CD4-positive, CD25-positive, alpha-beta regulatory T cell (primary cell): ENCODE data around the gene SMARCA2. TPM values are rescaled to one million over a fixed set of nuclear protein-coding genes. Genes with fewer than 3 reads are reported as not detected.

Experiments
- ATAC-seq, 2 donors: fragments of 150-1000 bp; cut with Tn5 transposase; one replicate each; pipeline ENCODE4 v1.10.0; 2021; ENCODE audit warnings: low read depth in 2 of 2, moderate number of reproducible peaks in 2 of 2, moderate library complexity in 1 of 2
- DNase-seq, 3 donors: peaks; one replicate each; pipeline versions ENCODE4 v3.0.0 to v3.0.0-alpha.2; 2012 to 2022; ENCODE audit warnings: mixed read lengths in 1 of 3
- H3K27ac ChIP-seq: one replicate; pipeline ENCODE4 v1.7.0; 2013; ENCODE audit warnings: mild to moderate bottlenecking, low read length; ENCODE audit not compliant: insufficient read depth, poor library complexity, severe bottlenecking
- H3K27me3 ChIP-seq: one replicate; pipeline ENCODE4 v1.7.0; 2013; ENCODE audit warnings: low read length; ENCODE audit not compliant: control insufficient read depth, insufficient read depth
- H3K36me3 ChIP-seq: one replicate; pipeline ENCODE4 v1.7.0; 2013; ENCODE audit warnings: mild to moderate bottlenecking, low read length, moderate library complexity; ENCODE audit not compliant: control insufficient read depth, insufficient read depth
- H3K4me1 ChIP-seq: 2 replicates; pipeline ENCODE4 v1.7.0; 2013; ENCODE audit warnings: mild to moderate bottlenecking, low read length; ENCODE audit not compliant: insufficient read depth, control insufficient read depth, poor library complexity, severe bottlenecking
- H3K4me3 ChIP-seq: one replicate; pipeline ENCODE4 v1.7.0; 2013; ENCODE audit warnings: low read depth, mild to moderate bottlenecking, low read length, moderate library complexity
- H3K9me3 ChIP-seq, 2 experiments: 1 replicate in 1 of 2; 2 replicates in 1 of 2; pipeline ENCODE4 v1.7.0; 2013; ENCODE audit warnings: low read length in 2 of 2, mild to moderate bottlenecking in 1 of 2, moderate library complexity in 1 of 2; ENCODE audit not compliant: control insufficient read depth in 2 of 2
- H3K27ac Mint-ChIP-seq, 3 donors: one replicate each; pipeline ENCODE4 v1.8.0; 2020 to 2022; ENCODE audit warnings: mild to moderate bottlenecking in 3 of 3, mixed read lengths in 3 of 3, moderate library complexity in 2 of 3
- H3K27me3 Mint-ChIP-seq: one replicate; pipeline ENCODE4 v1.8.0; 2022; ENCODE audit warnings: mild to moderate bottlenecking, mixed read lengths
- H3K36me3 Mint-ChIP-seq: one replicate; pipeline ENCODE4 v1.8.0; 2020; ENCODE audit warnings: mixed read lengths
- H3K4me1 Mint-ChIP-seq, 4 donors: one replicate each; pipeline ENCODE4 v1.8.0; 2020 to 2022; ENCODE audit warnings: mixed read lengths in 4 of 4, mild to moderate bottlenecking in 1 of 4
- H3K4me3 Mint-ChIP-seq, 4 donors: one replicate each; pipeline ENCODE4 v1.8.0; 2020 to 2022; ENCODE audit warnings: mild to moderate bottlenecking in 4 of 4, mixed read lengths in 4 of 4, moderate library complexity in 3 of 4
- H3K9me3 Mint-ChIP-seq, 7 donors: one replicate each; pipeline ENCODE4 v1.8.0; 2020 to 2022; ENCODE audit warnings: mixed read lengths in 7 of 7, mild to moderate bottlenecking in 3 of 7, moderate library complexity in 2 of 7
- polyA plus RNA-seq, 4 donors: library from polyadenylated mRNA; unstranded; fragments of 300-500 nt; fragmentation: Illumina TruSeq; gene quantifications; one replicate each; pipeline ENCODE4 v1.2.3, GENCODE V29; 2021
- total RNA-seq: library from RNA; stranded (reverse); gene quantifications from one replicate; pipeline ENCODE4 v1.2.3, GENCODE V29; 2022

Gene SMARCA2
- total RNA-seq (298 TPM), polyA plus RNA-seq (10 to 100 TPM; 28.7 to 45.5 (median 34.9) TPM)

DNA sequence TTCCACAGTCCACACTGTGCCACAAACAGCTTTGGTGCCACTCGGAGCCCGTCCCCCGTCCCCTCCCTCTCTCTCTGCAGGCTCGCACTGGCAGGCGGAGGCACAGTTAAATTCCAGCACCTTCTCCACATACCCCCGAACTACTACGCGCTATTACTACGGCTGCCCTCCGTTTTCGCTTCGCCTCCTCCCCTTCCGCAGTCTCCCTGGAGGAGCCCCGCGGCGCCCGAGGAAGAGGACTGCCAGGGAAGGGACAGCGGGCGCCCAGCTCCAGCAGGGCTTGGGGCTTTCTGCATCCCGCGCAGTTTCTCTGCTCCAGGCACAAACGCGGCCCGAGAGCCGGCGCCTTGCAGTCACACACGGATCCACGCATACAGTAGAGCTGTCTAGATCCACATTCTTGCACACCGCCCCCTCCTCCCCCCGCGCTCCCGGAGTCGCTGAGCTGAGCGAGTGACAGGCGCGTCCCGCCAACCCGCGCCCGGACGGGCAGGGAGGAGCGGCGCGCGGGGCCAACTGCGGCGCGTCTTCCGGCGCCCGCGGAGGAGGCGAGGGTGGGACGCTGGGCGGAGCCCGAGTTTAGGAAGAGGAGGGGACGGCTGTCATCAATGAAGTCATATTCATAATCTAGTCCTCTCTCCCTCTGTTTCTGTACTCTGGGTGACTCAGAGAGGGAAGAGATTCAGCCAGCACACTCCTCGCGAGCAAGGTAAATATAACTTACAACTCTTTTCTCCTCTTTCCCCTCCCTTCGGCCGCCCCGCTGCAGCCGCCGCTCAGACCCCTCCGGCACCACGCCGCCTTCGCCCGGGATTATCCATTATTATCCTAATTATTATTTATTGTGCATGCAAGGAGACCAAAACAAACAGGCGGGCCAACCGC lies at the start of gene SMARCA2:
TSS of gene SMARCA2 (plus strand) at position 652 of the 885 bp plus-strand sequence. CDS start 13,676 bp downstream, outside the sequence.
- Mint-ChIP-seq H3K27me3 (peaks cover 22% of the 10 kb centered on the region), H3K36me3 (peaks cover 4% of the 10 kb centered on the region), H3K4me1 (peaks cover 17 to 42% (median 27%) of the 10 kb centered on the region in 4 donors), H3K27ac (peak within 1 kb of the TSS; percentile 99 to 100 (median 100)), H3K9me3 (peaks cover 0 to 3% (median 0%) of the 10 kb centered on the region in 7 donors), H3K4me3 (peak within 1 kb of the TSS; percentile 91 to 100 (median 100))
- Histone ChIP-seq H3K9me3 (no peaks in the 10 kb centered on the region), H3K4me3 (peak within 1 kb of the TSS; percentile 86), H3K27ac (peak within 1 kb of the TSS; percentile 93), H3K27me3 (no peaks in the 10 kb centered on the region), H3K36me3 (no peaks in the 10 kb centered on the region), H3K4me1 (peaks cover 24% of the 10 kb centered on the region)
- DNase-seq (peak; percentile 95 to 98 (median 97)), ATAC-seq (peak; percentile 86 to 87)

DNA sequence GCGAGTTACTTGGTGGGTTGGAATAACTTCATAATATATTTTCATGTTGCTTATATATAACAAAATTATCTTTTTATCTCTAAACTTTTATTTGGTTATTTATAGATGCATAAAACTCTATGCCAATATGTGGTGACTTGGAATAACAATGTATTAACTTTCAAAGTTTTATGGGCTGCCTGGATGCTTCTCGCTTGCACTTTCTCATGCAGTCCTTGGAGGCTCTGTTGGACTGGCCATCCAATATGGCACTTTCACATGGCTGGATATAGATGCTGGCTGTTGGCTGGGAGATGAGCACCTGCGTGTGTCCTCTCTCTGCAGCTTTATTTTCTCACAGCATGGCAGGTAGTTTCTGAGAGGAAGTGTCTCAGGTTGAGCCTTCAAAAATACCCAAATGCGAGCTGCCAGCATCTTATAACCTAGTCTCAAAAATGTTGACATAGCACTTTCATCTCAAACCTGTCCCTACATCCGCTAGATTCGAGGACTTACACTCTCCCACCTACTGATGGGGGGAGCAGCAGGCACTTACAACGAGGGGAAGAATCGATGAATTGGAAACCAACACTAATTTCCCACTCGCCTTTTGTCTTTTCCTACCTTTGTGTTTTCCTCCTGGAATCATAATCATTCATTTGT lies 48.3 kb upstream of the SMARCA2 start:
- Mint-ChIP-seq H3K27me3 (peaks cover 38% of the 10 kb centered on the region), H3K27ac (no peak overlapping the region), H3K4me3 (no peak overlapping the region), H3K4me1 (no peaks in the 10 kb centered on the region), H3K9me3 (peaks cover 0 to 4% (median 0%) of the 10 kb centered on the region in 7 donors), H3K36me3 (no peaks in the 10 kb centered on the region)
- ATAC-seq (no peak), DNase-seq (no peak)
- H3K27ac ChIP-seq = no peak overlapping the region
- no peaks in the 10 kb centered on the region for H3K4me1 ChIP-seq
- H3K36me3 ChIP-seq = no peaks in the 10 kb centered on the region
- H3K4me3 ChIP-seq = no peak overlapping the region
- H3K9me3 ChIP-seq = no peaks in the 10 kb centered on the region
- H3K27me3 ChIP-seq = peaks cover 5% of the 10 kb centered on the region

DNA sequence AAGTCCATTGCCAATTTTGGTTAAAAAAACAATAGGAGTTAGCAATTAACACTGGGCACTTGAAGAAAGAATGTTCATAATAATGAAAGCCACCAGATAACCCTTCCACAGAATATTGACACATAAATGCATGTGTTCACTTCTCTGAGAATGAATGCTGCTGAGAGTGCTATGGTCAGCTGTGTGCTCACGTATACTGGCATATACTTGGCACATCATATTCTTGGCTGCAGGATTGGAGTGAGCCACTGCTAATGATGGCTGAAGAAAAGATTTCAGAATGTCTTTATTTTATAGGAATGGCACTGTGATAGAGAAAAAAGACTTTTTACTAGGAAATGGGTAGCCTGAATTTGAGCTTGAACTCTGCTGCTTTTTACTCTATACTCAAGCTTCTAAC lies 46.0 kb upstream of the SMARCA2 start:
- ATAC-seq (no peak), DNase-seq (no peak)
- Histone ChIP-seq H3K27me3 (peaks cover 5% of the 10 kb centered on the region), H3K9me3 (no peaks in the 10 kb centered on the region), H3K4me1 (no peaks in the 10 kb centered on the region), H3K4me3 (no peak overlapping the region), H3K36me3 (no peaks in the 10 kb centered on the region), H3K27ac (no peak overlapping the region)
- H3K36me3 Mint-ChIP-seq = no peaks in the 10 kb centered on the region
- H3K27ac Mint-ChIP-seq = no peak overlapping the region
- no peaks in the 10 kb centered on the region for H3K4me1 Mint-ChIP-seq
- no peak overlapping the region for H3K4me3 Mint-ChIP-seq
- H3K27me3 Mint-ChIP-seq = peaks cover 27% of the 10 kb centered on the region
- peaks cover 0 to 6% (median 3%) of the 10 kb centered on the region in 7 donors for H3K9me3 Mint-ChIP-seq

DNA sequence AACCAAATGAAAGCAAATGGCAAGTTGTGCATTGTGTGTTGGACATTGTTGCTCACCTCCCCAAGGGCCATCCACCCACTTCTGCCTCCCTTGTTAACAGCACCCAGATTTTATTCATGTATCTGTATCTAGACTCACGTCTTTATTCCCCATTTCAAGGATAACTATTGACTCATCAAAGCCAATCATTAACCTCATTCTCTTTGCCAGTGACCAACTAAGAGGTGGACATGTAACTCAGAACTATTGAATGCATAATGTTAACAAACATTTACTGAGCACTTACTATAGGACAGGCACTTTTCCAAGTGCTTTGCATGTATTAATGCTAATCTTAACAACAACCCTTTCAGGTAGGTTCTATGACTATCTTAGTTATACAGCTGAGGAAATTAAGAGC lies 45.2 kb upstream of the SMARCA2 start:
- Histone ChIP-seq H3K9me3 (no peaks in the 10 kb centered on the region), H3K4me1 (no peaks in the 10 kb centered on the region), H3K4me3 (no peak overlapping the region), H3K27ac (no peak overlapping the region), H3K36me3 (no peaks in the 10 kb centered on the region), H3K27me3 (peaks cover 3% of the 10 kb centered on the region)
- no peak for DNase-seq
- Mint-ChIP-seq H3K9me3 (peaks cover 0 to 6% (median 3%) of the 10 kb centered on the region in 7 donors), H3K4me1 (no peaks in the 10 kb centered on the region), H3K4me3 (no peak overlapping the region), H3K27me3 (peaks cover 26% of the 10 kb centered on the region), H3K36me3 (no peaks in the 10 kb centered on the region), H3K27ac (no peak overlapping the region)
- no peak for ATAC-seq

DNA sequence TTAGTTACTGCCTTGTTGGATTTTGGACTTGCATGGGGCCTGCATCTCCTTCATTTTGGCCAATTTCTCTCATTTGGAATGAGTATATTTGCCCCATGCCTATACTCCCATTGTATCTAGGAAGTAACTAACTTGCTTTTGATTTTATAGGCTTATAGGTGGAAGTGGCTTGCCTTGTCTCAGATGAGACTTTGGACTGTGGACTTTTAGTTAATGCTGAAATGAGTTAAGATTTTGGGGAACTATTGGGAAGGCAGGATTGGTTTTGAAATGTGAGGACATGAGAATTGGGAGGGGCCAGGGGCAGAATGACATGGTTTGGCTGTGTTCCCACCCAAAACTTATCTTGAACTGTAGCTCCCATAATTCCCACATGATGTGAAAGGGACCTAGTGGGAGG lies 42.5 kb upstream of the SMARCA2 start:
- no peaks in the 10 kb centered on the region for H3K4me1 ChIP-seq
- no peak for DNase-seq
- H3K36me3 ChIP-seq = no peaks in the 10 kb centered on the region
- no peaks in the 10 kb centered on the region for H3K9me3 ChIP-seq
- no peak for ATAC-seq
- H3K9me3 Mint-ChIP-seq = peaks cover 0 to 6% (median 3%) of the 10 kb centered on the region in 7 donors
- no peak overlapping the region for H3K27ac Mint-ChIP-seq
- no peak overlapping the region for H3K27ac ChIP-seq
- peaks cover 3% of the 10 kb centered on the region for H3K27me3 ChIP-seq
- H3K4me3 Mint-ChIP-seq = no peak overlapping the region
- H3K4me1 Mint-ChIP-seq = no peaks in the 10 kb centered on the region
- H3K4me3 ChIP-seq = no peak overlapping the region
- no peaks in the 10 kb centered on the region for H3K36me3 Mint-ChIP-seq
- peaks cover 15% of the 10 kb centered on the region for H3K27me3 Mint-ChIP-seq

DNA sequence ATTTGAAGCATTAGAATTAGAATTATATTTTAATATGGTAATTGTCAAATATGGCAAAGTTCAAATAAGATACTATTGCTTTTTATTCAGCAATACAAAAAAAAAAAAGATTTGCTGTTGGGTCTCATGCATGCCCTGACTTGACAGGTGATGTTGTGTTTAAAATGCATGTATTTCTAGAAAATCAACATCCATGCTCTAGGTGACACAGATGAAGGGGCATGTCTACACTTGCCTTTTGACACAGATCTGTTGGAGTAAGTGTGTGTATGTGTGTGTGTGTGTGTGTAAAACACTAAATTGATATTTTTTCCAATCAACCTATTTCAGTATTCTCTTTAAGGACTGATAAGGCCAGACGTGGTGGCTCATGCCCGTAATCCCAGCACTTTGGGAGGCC lies 38.1 kb upstream of the SMARCA2 start:
- H3K9me3 ChIP-seq = no peaks in the 10 kb centered on the region
- ATAC-seq (no peak), DNase-seq (no peak)
- peaks cover 0 to 6% (median 0%) of the 10 kb centered on the region in 7 donors for H3K9me3 Mint-ChIP-seq
- no peak overlapping the region for H3K4me3 Mint-ChIP-seq
- H3K4me1 Mint-ChIP-seq = no peaks in the 10 kb centered on the region
- no peaks in the 10 kb centered on the region for H3K36me3 Mint-ChIP-seq
- no peaks in the 10 kb centered on the region for H3K27me3 ChIP-seq
- H3K4me3 ChIP-seq = no peak overlapping the region
- H3K4me1 ChIP-seq = no peaks in the 10 kb centered on the region
- no peaks in the 10 kb centered on the region for H3K27me3 Mint-ChIP-seq
- H3K36me3 ChIP-seq = no peaks in the 10 kb centered on the region
- H3K27ac ChIP-seq = no peak overlapping the region
- no peak overlapping the region for H3K27ac Mint-ChIP-seq

DNA sequence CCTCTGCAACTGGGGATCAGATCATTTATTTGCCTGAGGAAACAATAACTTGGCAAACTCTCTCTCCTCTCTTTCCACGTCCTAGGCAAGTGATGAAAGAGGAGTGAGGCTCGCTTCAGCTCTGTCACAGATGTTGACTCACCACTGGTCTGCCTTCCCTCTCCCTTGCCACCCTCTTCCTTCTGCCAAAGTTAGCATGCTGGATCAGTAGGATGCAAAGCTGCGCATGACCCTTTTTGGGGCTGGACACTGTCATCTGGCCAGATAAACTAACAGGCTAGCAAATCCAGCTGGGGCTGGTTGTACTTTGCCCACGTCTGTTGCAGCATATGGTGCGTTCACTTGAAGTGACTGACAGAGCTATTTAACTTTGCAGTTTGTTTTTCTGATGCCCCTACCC lies 36.2 kb upstream of the SMARCA2 start:
- H3K36me3 ChIP-seq = no peaks in the 10 kb centered on the region
- H3K27me3 Mint-ChIP-seq = no peaks in the 10 kb centered on the region
- H3K4me1 ChIP-seq = no peaks in the 10 kb centered on the region
- no peak overlapping the region for H3K4me3 Mint-ChIP-seq
- H3K27ac Mint-ChIP-seq = no peak overlapping the region
- no peaks in the 10 kb centered on the region for H3K36me3 Mint-ChIP-seq
- no peak overlapping the region for H3K4me3 ChIP-seq
- no peak overlapping the region for H3K27ac ChIP-seq
- no peaks in the 10 kb centered on the region for H3K4me1 Mint-ChIP-seq
- H3K9me3 Mint-ChIP-seq = no peaks in the 10 kb centered on the region
- no peak for DNase-seq
- no peaks in the 10 kb centered on the region for H3K27me3 ChIP-seq
- no peaks in the 10 kb centered on the region for H3K9me3 ChIP-seq
- ATAC-seq = no peak
